NT2/D1 (cell line): ENCODE results near the gene PLCXD3.

Experiments used
- DNase-seq: peaks from one replicate; pipeline ENCODE4 v3.0.0-alpha.2; 2011; ENCODE audit warnings: low read depth, low spot score
- H3K27me3 ChIP-seq: 2 replicates; pipeline ENCODE4 v1.6.0; 2011; ENCODE audit warnings: mild to moderate bottlenecking; ENCODE audit not compliant: insufficient read length, insufficient read depth
- H3K36me3 ChIP-seq: 2 replicates; pipeline ENCODE4 v1.6.1; 2011; ENCODE audit warnings: mild to moderate bottlenecking, low read length, mixed read lengths; ENCODE audit not compliant: insufficient read depth, insufficient read length
- H3K4me1 ChIP-seq: 2 replicates; pipeline ENCODE4 v1.5.1; 2011; ENCODE audit not compliant: insufficient read depth, insufficient read length
- H3K4me3 ChIP-seq: 2 replicates; pipeline ENCODE4 v1.5.1; 2011; ENCODE audit warnings: low read depth; ENCODE audit not compliant: insufficient read length
- H3K9ac ChIP-seq: 2 replicates; pipeline ENCODE4 v1.6.0; 2011; ENCODE audit warnings: low read depth; ENCODE audit not compliant: insufficient read length
- H3K9me3 ChIP-seq: 2 replicates; pipeline ENCODE4 v1.5.1; 2011; ENCODE audit warnings: mild to moderate bottlenecking, low read length; ENCODE audit not compliant: insufficient read depth
- SUZ12 ChIP-seq: IDR thresholded peaks from 2 replicates; pipeline ENCODE4 v1.6.1; 2011; ENCODE audit not compliant: insufficient read length, insufficient read depth; ENCODE audit errors: extremely low read depth
- YY1 ChIP-seq: IDR thresholded peaks from 2 replicates; pipeline ENCODE4 v1.6.1; 2011; ENCODE audit not compliant: insufficient read length, insufficient read depth
- ZNF274 ChIP-seq: IDR thresholded peaks from 2 replicates; pipeline ENCODE4 v1.6.1; 2011; ENCODE audit warnings: mild to moderate bottlenecking, low read depth, low read length

Gene PLCXD3

GRCh38 chr5:41402845-41403244 lies 107.6 kb downstream of the PLCXD3 start:
- TF ChIP-seq SUZ12 (no peak), YY1 (no peak), ZNF274 (no peak)
- DNase-seq, result no peak

GRCh38 chr5:41399839-41400238 lies 110.6 kb downstream of the PLCXD3 start:
- no peaks in the 10 kb centered on the region for H3K36me3 ChIP-seq
- H3K4me1 ChIP-seq, result no peaks in the 10 kb centered on the region
- no peak for DNase-seq
- no peak overlapping the region for H3K9ac ChIP-seq
- no peaks in the 10 kb centered on the region; the same call in 1 of the 2 replicates for H3K9me3 ChIP-seq
- H3K4me3 ChIP-seq, result no peak overlapping the region
- no peaks in the 10 kb centered on the region for H3K27me3 ChIP-seq
- TF ChIP-seq SUZ12 (no peak), ZNF274 (no peak), YY1 (no peak)

More at GRCh38 chr5:41402845-41403244, 107.6 kb downstream of the PLCXD3 start:
- no peak overlapping the region for H3K4me3 ChIP-seq
- H3K9me3 ChIP-seq, result no peaks in the 10 kb centered on the region
- H3K36me3 ChIP-seq, result no peaks in the 10 kb centered on the region
- H3K27me3 ChIP-seq, result no peaks in the 10 kb centered on the region
- H3K4me1 ChIP-seq, result no peaks in the 10 kb centered on the region
- no peak overlapping the region for H3K9ac ChIP-seq

- TF ChIP-seq SUZ12 (no peak), ZNF274 (no peak), YY1 (no peak)
- Histone ChIP-seq H3K9me3 (no peaks in the 10 kb centered on the region; the same call in 1 of the 2 replicates), H3K9ac (no peak overlapping the region), H3K4me1 (no peaks in the 10 kb centered on the region), H3K4me3 (no peak overlapping the region), H3K27me3 (no peaks in the 10 kb centered on the region), H3K36me3 (no peaks in the 10 kb centered on the region)
- no peak for DNase-seq
These were observed 118.4 kb downstream of the PLCXD3 start for GRCh38 chr5:41392016-41392415.

DNA sequence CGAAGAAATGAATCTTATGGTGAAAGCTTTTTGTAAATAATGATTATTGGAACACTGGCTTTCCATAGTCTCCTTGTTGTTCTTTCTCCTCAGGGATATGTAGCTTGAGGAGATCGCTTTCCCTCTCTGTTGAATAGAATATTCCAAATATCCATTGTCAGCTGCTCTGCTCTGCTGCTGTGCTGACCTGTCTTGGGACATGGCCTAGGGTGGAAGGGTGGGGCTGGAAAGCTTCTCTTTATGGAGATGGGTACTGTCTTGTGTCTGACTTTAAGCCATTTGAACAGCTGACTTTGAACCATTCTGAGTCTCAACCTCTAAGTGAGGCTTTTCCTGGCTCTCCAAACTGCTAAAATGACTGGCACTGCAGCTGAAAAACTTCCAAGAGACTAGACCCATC lies 135.8 kb downstream of the PLCXD3 start:
- no peaks in the 10 kb centered on the region for H3K9me3 ChIP-seq
- no peak overlapping the region for H3K4me3 ChIP-seq
- no peaks in the 10 kb centered on the region for H3K4me1 ChIP-seq
- H3K27me3 ChIP-seq, result no peaks in the 10 kb centered on the region
- no peaks in the 10 kb centered on the region for H3K36me3 ChIP-seq
- DNase-seq, result no peak
- H3K9ac ChIP-seq, result no peak overlapping the region
- TF ChIP-seq YY1, result no peak
- TF ChIP-seq SUZ12, result no peak
- no peak for TF ChIP-seq ZNF274

DNA sequence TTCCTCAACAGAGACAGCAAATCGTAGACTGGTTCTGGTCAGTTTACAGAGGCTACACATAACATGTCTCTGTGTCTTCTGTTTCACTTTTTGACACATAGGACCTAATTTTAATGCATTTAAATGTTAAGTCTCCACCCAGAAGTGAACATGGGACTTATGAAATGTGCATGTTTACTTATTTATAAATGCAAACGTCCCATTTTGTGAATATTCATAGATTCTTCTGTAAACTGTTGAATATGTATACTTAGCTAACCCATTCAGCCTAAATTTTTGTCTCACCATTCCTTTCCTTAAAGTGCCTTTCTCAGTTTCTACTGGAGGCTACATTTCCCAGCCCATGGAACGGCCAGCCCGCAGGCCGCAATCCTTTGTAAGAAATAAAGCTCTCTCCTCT lies 137.2 kb downstream of the PLCXD3 start:
- Histone ChIP-seq H3K4me3 (no peak overlapping the region), H3K9ac (no peak overlapping the region), H3K27me3 (no peaks in the 10 kb centered on the region), H3K4me1 (no peaks in the 10 kb centered on the region), H3K36me3 (no peaks in the 10 kb centered on the region), H3K9me3 (no peaks in the 10 kb centered on the region)
- TF ChIP-seq YY1 (no peak), SUZ12 (no peak), ZNF274 (no peak)
- DNase-seq, result no peak

- Histone ChIP-seq H3K27me3 (no peaks in the 10 kb centered on the region), H3K4me3 (no peak overlapping the region), H3K9ac (no peak overlapping the region), H3K9me3 (no peaks in the 10 kb centered on the region), H3K36me3 (no peaks in the 10 kb centered on the region), H3K4me1 (no peaks in the 10 kb centered on the region)
- no peak for DNase-seq
- TF ChIP-seq ZNF274, result no peak
- TF ChIP-seq YY1, result no peak
- no peak for TF ChIP-seq SUZ12
These were observed 138.7 kb downstream of the PLCXD3 start for GRCh38 chr5:41371738-41372137.

GRCh38 chr5:41370482-41370881 lies 139.9 kb downstream of the PLCXD3 start:
- H3K4me1 ChIP-seq, result no peaks in the 10 kb centered on the region
- DNase-seq, result no peak
- no peaks in the 10 kb centered on the region for H3K36me3 ChIP-seq
- no peak overlapping the region for H3K9ac ChIP-seq
- no peaks in the 10 kb centered on the region for H3K9me3 ChIP-seq
- H3K27me3 ChIP-seq, result no peaks in the 10 kb centered on the region
- no peak overlapping the region for H3K4me3 ChIP-seq
- TF ChIP-seq ZNF274 (no peak), SUZ12 (no peak), YY1 (no peak)

- Histone ChIP-seq H3K4me1 (no peaks in the 10 kb centered on the region), H3K36me3 (no peaks in the 10 kb centered on the region), H3K9me3 (no peaks in the 10 kb centered on the region), H3K9ac (no peak overlapping the region), H3K4me3 (no peak overlapping the region), H3K27me3 (no peaks in the 10 kb centered on the region)
- no peak for TF ChIP-seq ZNF274
- TF ChIP-seq SUZ12, result no peak
- TF ChIP-seq YY1, result no peak
- DNase-seq, result no peak
These were observed 140.6 kb downstream of the PLCXD3 start for GRCh38 chr5:41369799-41370198.
